ENCODE results near the gene WDR27.

GRCh38 chr6:169623975-169624374 lies 77.9 kb downstream of the WDR27 start:
- no peak for TF ChIP-seq CTCF (IDR thresholded peaks at IDR 0.05)
- no peak for TF ChIP-seq POLR2A (IDR thresholded peaks at IDR 0.05)
